Measurements from ENCODE around the gene TTC36.
"Not testable (repeated sequence)": the region's sequence is repeated elsewhere in the genome, so short reads cannot be mapped to it uniquely, and the experiment has no call there.

TTC36 gene

DNA sequence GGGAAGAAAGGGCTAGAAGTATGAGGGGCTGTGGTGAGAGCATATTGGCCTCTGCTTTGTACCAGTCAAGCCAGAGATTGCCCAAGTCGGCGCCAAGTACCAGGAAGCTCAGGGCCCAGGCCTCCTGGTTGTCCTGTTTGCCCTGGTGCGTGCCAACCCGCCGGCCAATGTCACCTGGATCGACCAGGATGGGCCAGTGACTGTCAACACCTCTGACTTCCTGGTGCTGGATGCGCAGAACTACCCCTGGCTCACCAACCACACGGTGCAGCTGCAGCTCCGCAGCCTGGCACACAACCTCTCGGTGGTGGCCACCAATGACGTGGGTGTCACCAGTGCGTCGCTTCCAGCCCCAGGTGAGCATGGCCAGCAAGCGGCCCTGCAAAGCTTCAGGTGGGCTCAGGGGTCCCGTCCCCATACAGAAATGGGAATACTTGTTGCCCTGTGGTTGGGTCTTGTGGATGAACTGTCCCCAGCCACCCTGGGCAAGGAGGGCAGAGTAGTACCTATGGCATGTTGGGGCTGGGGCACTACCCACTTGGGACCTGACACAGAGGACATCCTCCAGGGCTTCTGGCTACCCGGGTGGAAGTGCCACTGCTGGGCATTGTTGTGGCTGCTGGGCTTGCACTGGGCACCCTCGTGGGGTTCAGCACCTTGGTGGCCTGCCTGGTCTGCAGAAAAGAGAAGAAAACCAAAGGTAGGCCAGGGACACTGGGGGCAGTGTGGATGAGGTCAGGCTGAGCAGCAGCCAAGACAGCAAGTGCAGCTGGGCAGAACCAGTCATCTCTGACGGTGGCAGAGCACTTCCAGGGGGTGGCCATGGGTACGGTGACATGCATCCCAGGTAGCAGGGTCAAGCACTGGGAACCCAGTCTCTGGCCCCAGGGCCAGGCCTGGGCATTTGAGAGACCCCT lies 5.8 kb downstream of the TTC36 start:
- no peak for DNase-seq

DNA sequence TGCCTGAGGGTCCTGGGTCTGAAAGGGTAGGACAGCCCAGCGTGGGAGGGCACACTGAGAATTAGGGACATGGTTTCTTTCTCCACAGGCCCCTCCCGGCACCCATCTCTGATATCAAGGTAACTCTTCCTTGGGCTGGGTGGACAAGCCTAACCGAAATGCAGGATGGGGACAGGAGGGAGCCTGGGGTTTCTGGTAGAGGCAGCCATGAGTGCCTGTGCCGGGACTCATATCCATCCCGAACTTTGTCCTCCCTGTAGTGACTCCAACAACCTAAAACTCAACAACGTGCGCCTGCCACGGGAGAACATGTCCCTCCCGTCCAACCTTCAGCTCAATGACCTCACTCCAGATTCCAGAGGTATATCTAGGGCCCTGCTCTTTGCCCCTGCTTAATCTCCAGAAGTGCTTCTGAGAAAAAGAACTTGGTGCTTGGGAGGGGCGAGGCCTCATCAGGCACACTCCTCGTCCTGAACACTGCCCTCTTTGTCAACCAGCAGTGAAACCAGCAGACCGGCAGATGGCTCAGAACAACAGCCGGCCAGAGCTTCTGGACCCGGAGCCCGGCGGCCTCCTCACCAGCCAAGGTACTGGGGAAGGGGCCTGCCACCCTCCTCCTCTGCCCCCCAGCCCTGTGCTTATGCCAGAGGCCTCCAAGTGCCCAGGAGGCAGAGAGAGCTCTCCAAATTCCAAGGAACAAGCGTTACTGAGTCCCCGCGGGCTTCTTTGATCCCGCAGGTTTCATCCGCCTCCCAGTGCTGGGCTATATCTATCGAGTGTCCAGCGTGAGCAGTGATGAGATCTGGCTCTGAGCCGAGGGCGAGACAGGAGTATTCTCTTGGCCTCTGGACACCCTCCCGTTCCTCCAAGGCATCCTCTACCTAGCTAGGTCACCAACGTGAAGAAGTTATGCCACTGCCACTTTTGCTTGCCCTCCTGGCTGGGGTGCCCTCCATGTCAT lies 6.8 kb downstream of the TTC36 start:
- no peak for DNase-seq

DNA sequence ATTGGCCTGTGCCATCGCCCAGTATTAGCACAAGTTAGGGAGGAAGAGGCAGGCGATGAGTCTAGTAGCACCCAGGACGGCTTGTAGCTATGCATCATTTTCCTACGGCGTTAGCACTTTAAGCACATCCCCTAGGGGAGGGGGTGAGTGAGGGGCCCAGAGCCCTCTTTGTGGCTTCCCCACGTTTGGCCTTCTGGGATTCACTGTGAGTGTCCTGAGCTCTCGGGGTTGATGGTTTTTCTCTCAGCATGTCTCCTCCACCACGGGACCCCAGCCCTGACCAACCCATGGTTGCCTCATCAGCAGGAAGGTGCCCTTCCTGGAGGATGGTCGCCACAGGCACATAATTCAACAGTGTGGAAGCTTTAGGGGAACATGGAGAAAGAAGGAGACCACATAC lies 8.0 kb downstream of the TTC36 start:
- no peak for DNase-seq

DNA sequence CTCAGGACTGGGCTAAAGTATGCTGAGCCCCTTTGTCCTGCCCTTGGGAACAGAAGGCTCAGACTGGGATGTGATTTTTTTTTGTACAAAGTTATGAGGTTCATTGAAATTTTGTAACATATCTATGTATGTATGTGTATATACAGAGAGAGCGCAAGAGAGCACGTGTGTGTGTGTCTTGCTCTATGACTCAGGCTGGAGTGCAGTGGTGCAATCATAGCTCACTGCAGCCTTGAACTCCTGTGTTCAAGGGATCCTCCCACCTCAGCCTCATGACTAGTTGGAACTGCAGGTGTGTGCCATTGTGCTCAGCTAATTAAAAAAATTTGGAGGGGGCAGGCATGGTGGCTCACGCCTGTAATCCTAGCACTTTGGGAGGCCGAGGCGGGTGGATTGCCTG lies 9.5 kb downstream of the TTC36 start:
- no peak for DNase-seq

DNA sequence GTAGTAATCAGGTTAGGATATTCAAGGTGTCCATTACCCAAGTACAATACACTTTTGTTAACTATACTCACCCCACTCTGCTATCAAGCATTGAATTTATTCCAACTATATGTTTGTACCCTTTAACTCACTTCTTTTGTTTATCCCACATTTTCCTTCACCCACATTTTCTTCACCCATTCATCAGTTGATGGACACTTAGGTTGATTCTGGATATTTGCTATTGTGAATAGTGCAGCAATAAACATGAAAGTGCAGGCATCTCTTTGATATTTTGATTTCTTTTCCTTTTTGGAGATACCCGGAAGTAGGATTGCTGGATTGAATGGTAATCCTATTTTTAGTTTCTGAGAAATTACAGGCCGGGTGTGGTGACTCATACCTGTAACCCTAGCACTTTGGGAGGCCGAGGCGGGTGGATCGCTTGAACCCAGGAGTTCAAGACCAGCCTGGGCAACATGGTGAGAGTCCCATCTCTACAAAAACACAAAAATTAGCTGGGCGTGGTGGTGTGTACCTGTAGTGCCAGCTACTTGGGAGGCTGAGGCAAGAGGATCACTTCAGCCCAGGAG lies 10.2 kb downstream of the TTC36 start:
- DNase-seq, result no peak

DNA sequence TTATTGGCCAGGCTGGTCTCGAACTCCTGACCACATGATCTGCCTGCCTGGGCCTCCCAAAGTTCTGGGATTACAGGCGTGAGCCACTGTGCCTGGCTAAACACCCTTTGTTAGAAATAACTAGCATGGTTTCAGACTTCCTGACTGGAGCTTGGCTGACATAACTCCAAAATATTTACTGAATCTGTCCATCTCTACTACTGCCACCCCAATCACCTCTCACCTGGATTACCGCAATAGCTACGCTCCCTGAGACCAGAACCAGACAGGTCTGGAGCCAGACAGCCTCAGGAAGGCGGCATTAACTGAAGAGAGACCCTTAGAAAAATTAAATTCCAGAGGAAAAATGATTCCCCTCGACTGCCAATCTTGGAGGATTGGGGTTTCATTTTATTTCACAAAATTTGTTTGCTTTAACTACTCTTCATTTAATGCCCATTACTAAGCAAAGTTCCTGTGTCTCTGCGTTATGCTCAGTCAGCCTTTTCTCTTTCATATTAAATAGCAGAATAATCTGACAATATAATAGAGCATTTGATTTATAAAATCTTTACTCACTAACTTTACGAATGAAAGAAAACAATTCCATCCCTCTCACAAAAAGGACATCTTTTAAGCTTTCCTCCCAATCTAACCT lies 16.9 kb downstream of the TTC36 start:
- DNase-seq, result no peak

DNA sequence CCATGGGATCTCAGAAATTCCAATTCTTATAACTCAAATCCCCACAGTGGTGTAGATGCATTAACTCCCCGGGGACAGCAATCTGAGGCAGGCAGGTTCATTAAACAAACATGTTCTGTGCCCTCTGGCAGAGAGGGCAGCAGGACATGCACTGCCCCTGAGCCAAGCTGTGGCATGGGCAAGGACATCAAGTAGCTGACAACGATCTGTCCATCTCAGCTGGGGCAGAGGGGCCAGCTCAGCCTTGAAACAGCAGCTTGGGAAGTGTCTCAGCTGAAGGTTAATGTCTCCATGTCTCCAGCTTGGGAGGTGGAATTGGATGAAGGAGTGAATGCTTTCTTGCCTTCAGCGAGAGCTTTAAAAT lies 17.4 kb downstream of the TTC36 start:
- DNase-seq, result no peak

DNA sequence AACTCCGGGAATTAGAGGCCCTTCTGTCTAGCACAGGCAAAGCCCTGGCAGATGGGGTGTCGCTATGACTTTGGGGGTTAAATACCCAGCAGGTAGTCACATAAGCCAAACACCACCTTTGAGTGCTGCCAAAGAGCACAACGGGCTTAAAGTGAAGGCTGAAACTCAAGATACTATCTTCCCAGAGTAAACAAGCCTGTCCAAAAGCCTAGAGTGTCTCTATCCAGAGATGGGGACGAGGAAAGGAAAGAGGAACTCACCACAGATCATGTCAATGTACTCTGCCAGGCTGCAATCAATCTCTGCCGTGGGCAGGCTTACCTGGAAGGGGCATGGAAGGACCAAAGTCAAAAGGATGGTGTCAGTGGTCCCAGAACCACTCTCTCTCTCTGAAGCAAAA lies 18.3 kb downstream of the TTC36 start:
- no peak for DNase-seq

DNA sequence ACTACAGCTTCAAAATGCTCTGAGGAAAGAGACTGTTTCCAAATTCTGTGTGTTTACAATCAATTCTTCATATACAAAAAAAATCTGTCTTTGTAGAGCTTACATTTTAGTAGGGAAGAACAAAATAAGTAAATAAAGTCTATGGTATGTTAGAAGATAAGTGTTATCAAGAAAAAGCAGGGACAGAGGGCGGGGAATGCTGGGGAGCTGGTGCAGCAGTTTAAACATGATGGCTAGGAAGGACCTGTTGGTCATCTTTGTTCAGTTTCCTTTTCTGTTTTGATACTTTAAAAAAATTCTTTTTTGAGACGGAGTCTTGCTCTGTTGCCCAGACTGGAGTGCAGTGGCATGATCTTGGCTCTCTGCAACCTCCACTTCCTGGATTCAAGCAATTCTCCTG lies 19.9 kb downstream of the TTC36 start:
- DNase-seq, result no peak

DNA sequence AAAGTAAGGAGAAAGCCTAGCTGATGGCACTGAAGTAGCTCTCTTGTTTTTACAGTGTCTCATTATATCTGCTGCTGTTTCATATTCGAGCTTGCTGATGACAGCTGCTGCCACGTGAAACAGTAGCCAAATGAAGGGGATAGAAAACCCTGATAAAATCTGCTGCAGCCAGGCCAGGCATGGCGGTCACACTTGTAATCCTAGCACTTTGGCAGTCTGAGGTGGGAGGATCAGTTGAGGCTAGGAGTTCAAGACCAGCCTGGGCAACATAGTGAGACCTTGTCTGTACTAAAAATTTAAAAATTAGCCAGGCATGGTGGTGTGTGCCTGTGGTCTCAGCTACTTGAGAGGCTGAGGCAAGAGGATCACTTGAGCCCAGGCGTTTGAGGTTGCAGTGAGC lies 25.1 kb downstream of the TTC36 start:
- no peak for DNase-seq

DNA sequence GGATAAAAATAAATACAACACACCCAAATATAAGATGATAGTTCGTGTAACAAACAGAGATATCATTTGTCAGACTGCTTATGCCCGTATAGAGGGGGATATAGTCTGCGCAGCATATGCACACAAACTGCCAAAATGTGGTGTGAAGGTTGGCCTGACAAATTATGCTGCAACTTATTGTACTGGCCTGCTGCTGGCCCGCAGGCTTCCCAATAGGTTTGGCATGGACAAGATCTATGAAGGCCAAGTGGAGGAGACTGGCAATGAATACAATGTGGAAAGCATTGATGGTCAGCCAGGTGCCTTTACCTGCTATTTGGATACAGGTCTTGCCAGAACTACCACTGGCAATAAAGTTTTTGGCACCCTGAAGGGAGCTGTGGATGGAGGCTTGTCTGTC lies 33.5 kb downstream of the TTC36 start:
- no peak for DNase-seq

DNA sequence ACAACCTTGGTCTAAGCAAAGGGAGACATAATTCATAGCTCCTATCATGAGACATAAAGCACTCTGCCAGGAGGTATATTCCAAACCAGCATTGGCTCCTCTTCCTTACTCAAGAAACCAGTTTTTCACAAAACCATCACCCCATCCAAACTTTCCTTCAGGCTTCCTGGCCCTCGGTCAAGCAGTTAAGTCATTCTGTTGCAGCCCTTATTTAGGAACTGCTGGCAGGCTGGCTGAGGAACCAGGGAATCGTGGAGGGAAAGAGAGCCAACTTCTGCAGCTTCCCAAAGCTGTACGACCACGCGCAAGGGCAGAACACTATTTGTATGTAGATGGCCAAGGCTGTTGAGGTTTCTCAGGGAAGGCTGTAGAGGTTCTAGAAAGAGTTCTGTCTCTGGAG lies 37.8 kb downstream of the TTC36 start:
- DNase-seq, result no peak

DNA sequence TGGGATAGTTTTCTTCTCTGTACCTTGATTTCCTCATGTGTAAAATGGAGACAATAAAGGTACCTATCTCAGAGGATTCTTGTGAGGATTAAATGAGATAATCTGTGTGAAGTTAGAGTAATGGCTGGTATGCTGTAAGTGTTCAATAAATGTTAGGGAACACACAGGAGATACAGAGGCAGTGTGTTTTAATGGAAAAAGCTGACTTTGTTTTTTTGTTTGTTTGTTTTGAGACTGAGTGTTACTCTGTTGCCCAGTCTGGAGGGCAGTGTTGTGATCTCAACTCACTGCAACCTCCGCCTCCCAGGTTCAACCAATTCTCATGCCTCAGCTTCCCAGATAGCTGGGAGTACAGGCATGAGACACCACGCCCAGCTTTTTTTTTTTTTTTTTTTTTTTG lies 42.4 kb downstream of the TTC36 start:
- DNase-seq, result no peak

DNA sequence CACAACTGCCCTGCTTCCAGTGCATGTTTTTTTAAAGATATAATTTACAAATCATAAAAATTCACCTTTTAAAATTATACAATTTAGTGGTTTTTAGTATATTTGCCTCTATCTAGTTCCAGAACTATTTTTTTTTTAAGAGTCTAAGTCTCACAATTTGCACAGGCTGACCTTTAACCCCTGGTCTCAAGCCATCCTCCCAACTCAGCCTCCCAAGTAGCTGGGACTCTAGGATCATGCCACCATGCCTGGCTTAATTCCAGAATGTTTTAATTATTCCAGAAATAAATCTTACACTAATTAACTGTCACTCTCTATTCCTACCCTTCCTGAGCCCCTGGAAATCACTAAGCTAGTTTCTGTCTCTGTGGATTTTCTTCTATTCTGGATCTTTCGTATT lies 43.5 kb downstream of the TTC36 start:
- no peak for DNase-seq

DNA sequence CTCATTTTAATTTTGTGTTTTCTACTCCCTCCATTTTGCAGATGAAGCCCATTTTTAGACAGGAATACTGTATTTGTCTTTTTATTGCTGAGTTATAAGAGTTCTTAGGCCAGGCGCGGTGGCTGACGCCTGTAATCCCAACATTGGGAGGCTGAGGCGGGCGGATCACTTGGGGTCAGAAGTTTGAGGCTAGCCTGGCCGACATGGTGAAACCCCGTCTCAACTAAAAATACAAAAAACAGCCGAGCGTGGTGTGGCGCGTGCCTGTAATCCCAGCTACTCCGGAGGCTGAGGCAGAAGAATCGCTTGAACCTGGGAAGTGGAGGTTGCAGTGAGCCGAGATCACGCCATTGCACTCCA lies 44.4 kb downstream of the TTC36 start:
- DNase-seq, result not testable (repeated sequence)

DNA sequence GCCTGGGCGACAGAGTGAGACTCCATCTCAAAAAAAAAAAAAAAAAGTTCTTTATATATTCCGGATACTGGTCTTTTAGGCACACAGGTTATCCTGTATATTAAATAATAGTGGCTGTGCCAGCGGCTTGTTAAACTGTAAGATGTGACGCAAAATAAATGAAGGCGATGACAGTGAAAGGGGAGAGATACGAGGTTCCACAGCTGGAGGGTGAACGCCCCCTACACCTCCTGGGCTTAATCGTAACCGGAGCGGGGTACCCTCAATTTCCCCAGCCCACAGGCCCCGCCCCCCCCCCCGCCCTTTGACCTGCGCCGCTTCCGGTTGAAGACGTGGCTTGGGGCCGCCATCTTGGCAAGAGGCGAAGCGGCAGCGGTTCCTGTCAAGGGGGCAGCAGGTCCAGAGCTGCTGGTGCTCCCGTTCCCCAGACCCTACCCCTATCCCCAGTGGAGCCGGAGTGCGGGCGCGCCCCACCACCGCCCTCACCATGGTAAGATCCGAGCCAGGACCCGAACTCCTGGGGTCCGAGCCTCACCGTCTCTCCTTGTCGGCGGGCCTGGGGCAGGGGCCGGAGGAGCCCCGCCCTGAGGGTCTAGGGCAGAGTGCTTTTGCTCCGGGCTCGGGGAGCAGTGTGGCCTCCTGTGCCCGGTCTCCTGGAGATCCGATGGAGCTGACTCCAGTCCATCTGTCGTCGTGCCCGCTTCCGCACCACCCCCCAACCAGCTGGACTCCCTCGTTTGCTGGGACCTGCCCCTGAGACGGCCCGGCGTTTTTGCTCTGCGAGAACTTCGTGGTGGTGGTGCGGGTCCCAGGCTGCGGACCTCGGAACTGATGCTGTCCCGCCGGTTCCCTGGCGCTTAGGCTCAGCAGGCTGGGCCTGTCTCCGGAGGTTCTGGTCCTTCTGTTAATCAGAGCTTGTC lies 45.0 kb downstream of the TTC36 start, which contains the start of gene ARCN1:
TSS of gene ARCN1 (plus strand) at position 349 of the 920 bp plus-strand sequence. CDS start at position 488, 139 bp downstream.
- DNase-seq, result peak; percentile 71

DNA sequence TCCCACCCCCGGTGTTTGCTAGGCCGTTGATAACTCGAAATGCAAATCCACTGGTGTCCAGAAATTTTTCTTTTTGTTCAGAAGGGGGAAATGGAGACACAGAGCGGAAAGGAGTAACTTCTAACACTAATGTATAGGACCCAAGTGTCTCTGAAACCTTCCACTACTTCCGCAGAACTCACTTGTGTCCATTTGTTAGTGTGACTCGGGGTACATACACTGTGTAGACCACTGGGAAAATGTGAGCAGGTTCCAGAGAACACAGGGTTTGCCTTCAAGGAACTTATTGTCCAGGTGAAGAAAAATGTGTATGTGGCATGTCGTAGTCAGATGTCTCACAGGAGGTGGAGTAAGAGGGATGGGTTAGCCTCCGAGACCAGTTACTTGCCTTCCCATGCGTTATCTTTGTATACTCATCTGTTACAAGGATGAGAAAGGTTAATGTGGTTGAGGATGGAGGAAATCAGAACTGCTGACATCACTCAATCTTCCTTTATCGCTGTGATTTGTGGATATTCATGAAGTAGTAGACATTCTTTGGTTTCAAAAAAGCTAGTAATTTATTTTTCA lies 45.8 kb downstream of the TTC36 start:
- DNase-seq, result no peak

DNA sequence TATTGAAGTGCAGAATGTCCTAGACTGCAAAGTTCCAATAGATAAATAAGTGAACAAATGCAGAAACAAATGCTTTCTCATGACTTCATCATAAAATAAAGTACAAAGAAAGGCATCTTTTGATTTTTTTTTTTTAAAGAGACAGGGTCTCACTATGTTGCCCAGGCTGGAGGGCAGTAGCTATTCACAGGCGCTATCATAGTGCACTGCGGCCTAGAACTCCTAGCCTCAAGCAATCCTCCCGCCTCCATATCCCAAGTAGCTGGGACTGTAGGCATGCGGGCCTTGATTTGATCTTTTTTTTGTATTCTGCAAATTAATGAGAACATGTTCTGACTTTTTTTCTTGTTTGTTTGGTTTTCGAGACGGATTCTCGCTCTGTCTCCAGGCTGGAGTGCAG lies 47.4 kb downstream of the TTC36 start:
- DNase-seq, result no peak

DNA sequence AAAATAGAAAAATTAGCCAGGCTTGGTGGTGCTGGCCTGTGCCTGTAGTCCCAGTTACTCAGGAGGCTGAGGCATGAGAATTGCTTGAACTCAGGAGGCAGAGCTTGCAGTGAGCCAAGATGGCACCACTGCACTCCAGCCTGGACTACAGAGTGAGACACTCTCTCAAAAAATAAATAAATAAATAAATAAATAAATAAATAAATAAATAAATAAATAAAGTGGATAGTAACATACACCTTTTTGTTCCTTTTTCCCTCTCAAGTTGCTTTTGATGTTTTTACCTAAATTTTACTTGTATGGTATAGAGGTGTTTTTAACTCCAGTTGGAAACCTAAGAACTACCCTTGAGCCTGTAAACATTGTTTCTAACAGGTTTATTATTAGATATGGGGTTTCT lies 50.7 kb downstream of the TTC36 start:
- not testable (repeated sequence) for DNase-seq
